Smooth muscle cell (in vitro differentiated cells): ENCODE results near the gene OR8A1. TPM values are rescaled to one million over a fixed set of nuclear protein-coding genes. Genes with fewer than 3 reads are reported as not detected.

ENCODE experiments used
- DNase-seq: peaks from one replicate; lab custom pipeline; 2025; ENCODE audit not compliant: unreplicated experiment; lab: John Stamatoyannopoulos, UW
- H2AFZ ChIP-seq: fragments of 200-600 bp; sonication (generic); 2 replicates; pipeline ENCODE4 v1.6.0; 2016; ENCODE audit warnings: antibody characterized with exemption, low read depth, mild to moderate bottlenecking
- H3F3A ChIP-seq: fragments of 200-600 bp; sonication (generic); 2 replicates; pipeline ENCODE4 v1.6.0; 2017; ENCODE audit warnings: antibody characterized with exemption, low read depth
- H3K27ac ChIP-seq: fragments of 200-600 bp; sonication (generic); 2 replicates; pipeline ENCODE4 v1.5.1; 2016; ENCODE audit warnings: low read depth, mild to moderate bottlenecking
- H3K27me3 ChIP-seq: fragments of 200-600 bp; sonication (generic); 2 replicates; pipeline ENCODE4 v1.6.1; 2016; ENCODE audit warnings: low read depth, mild to moderate bottlenecking
- H3K36me3 ChIP-seq: fragments of 200-600 bp; sonication (generic); 2 replicates; pipeline ENCODE4 v1.5.1; 2016; ENCODE audit warnings: low read depth
- H3K4me1 ChIP-seq: fragments of 200-600 bp; sonication (generic); 2 replicates; pipeline ENCODE4 v1.5.1; 2016; ENCODE audit warnings: low read depth
- H3K4me2 ChIP-seq: fragments of 200-600 bp; sonication (generic); 2 replicates; pipeline ENCODE4 v1.6.0; 2016; ENCODE audit warnings: mild to moderate bottlenecking
- H3K4me3 ChIP-seq: fragments of 200-600 bp; sonication (generic); 2 replicates; pipeline ENCODE4 v1.5.1; 2016; ENCODE audit warnings: mild to moderate bottlenecking
- H3K79me2 ChIP-seq: fragments of 200-600 bp; sonication (generic); 2 replicates; pipeline ENCODE4 v1.6.0; 2016; ENCODE audit warnings: low read depth, mild to moderate bottlenecking
- H3K9ac ChIP-seq: fragments of 200-600 bp; sonication (generic); 2 replicates; pipeline ENCODE4 v1.6.0; 2016; ENCODE audit warnings: low read depth
- H3K9me3 ChIP-seq: fragments of 200-600 bp; sonication (generic); replicated peaks from 2 replicates; pipeline ENCODE4 v1.5.1; 2016; ENCODE audit warnings: low read depth
- H4K20me1 ChIP-seq: fragments of 200-600 bp; sonication (generic); 2 replicates; pipeline ENCODE4 v1.6.0; 2016; ENCODE audit warnings: low read depth
- WGBS: methylation state at CpG from one replicate; pipeline ENCODE4 v1.1.7; 2016; ENCODE audit warnings: low lambda C conversion rate; 5-methylcytosine and 5-hydroxymethylcytosine counted together
- polyA plus RNA-seq: library from polyadenylated mRNA; unstranded; fragments of >200 nt; fragmentation: Nextera tagmentation; extraction: Ambion mirVana; gene quantifications from 2 replicates; pipeline ENCODE4 v1.2.1, GENCODE V29; 2016
- total RNA-seq: library from RNA; depleted of rRNA; stranded (reverse); fragments of >200 nt; gene quantifications from 2 replicates; pipeline ENCODE4 v1.2.3, GENCODE V29; 2014
- TF ChIP-seq, protein P1 (sequence below): fragments of 200-600 bp; sonication (generic); IDR thresholded peaks from 2 replicates; pipeline ENCODE4 v1.5.1; 2017; ENCODE audit warnings: borderline replicate concordance, mild to moderate bottlenecking, antibody characterized with exemption; ENCODE audit not compliant: insufficient read depth, poor library complexity, severe bottlenecking

The OR8A1 gene
- total RNA-seq = not detected in 2 replicates
- not detected in 2 replicates for polyA plus RNA-seq

DNA sequence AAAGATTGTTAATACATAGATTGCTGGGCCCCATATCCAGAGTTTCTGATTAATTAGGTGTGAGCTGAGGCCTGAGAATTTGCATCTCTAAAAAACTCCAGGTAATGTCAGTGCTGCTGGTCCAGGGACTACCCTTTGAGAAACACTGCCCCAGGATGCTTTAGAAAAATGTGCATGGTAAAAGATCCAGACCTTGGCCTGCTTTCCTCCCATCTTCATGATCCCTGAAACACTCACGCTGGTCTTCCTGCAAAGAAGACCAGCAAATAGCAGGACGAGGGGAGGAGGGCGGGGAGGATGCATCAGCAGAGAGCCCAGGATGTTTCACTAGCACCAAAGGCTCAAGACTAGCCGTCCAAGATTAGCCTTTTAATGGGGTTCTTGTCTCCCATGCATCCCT, at the start of gene OR8A1:
OR8A1 (plus strand) TSS at position 301 of the 400 bp plus-strand sequence. CDS start 123 bp downstream, outside the sequence.
- no peaks in the 10 kb centered on the region for H3K36me3 ChIP-seq
- no peak within 1 kb of the TSS for H3K9ac ChIP-seq
- no peaks in the 10 kb centered on the region for H3K4me1 ChIP-seq
- H4K20me1 ChIP-seq = no peaks in the 10 kb centered on the region
- no peaks in the 10 kb centered on the region for H3K79me2 ChIP-seq
- TF ChIP-seq, protein P1, sequence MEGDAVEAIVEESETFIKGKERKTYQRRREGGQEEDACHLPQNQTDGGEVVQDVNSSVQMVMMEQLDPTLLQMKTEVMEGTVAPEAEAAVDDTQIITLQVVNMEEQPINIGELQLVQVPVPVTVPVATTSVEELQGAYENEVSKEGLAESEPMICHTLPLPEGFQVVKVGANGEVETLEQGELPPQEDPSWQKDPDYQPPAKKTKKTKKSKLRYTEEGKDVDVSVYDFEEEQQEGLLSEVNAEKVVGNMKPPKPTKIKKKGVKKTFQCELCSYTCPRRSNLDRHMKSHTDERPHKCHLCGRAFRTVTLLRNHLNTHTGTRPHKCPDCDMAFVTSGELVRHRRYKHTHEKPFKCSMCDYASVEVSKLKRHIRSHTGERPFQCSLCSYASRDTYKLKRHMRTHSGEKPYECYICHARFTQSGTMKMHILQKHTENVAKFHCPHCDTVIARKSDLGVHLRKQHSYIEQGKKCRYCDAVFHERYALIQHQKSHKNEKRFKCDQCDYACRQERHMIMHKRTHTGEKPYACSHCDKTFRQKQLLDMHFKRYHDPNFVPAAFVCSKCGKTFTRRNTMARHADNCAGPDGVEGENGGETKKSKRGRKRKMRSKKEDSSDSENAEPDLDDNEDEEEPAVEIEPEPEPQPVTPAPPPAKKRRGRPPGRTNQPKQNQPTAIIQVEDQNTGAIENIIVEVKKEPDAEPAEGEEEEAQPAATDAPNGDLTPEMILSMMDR = no peak
- H2AFZ ChIP-seq = no peak within 1 kb of the TSS
- WGBS = 57% methylated on average over 4 of the region's 4 CpGs
- peaks cover 9% of the 10 kb centered on the region for H3K27me3 ChIP-seq
- no peak within 1 kb of the TSS for H3K4me3 ChIP-seq
- no peaks in the 10 kb centered on the region for H3F3A ChIP-seq
- no peak within 1 kb of the TSS for H3K4me2 ChIP-seq
- H3K9me3 ChIP-seq = no peaks in the 10 kb centered on the region
- no peak for DNase-seq
- H3K27ac ChIP-seq = no peak within 1 kb of the TSS

DNA sequence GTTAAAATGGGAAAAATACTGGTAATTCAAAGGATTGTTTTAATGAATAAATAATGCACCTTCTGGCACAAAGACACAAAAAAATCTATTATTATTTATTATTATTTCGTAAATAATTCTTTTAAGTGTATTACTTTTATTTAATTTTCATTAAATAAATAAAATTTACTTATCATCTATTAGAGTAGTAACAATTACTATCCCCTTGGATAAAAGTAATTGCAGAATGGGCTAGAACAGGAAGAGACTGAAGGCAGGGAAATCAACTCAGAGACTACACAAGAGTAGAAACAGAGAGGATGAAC, 49.3 kb upstream of the OR8A1 start:
- TF ChIP-seq, protein P1 = no peak
- no peaks in the 10 kb centered on the region for H3F3A ChIP-seq
- H2AFZ ChIP-seq = no peak overlapping the region
- no peaks in the 10 kb centered on the region for H4K20me1 ChIP-seq
- H3K36me3 ChIP-seq = no peaks in the 10 kb centered on the region
- no peak overlapping the region for H3K27ac ChIP-seq
- 69% methylated on average over 1 of the region's 1 CpG for WGBS
- no peak for DNase-seq
- no peaks in the 10 kb centered on the region for H3K9me3 ChIP-seq
- no peak overlapping the region for H3K4me2 ChIP-seq
- H3K9ac ChIP-seq = no peak overlapping the region
- no peaks in the 10 kb centered on the region for H3K79me2 ChIP-seq
- no peak overlapping the region for H3K4me3 ChIP-seq
- no peaks in the 10 kb centered on the region for H3K4me1 ChIP-seq
- H3K27me3 ChIP-seq = no peaks in the 10 kb centered on the region

- no peaks in the 10 kb centered on the region for H3K9me3 ChIP-seq
- WGBS = 92% methylated on average over 2 of the region's 2 CpGs
- H3K27me3 ChIP-seq = no peaks in the 10 kb centered on the region
- no peaks in the 10 kb centered on the region for H3K4me1 ChIP-seq
- no peaks in the 10 kb centered on the region for H3F3A ChIP-seq
- H3K9ac ChIP-seq = no peak overlapping the region
- no peak overlapping the region for H3K4me3 ChIP-seq
- TF ChIP-seq, protein P1 = no peak
- H2AFZ ChIP-seq = no peak overlapping the region
- no peaks in the 10 kb centered on the region for H3K36me3 ChIP-seq
- H4K20me1 ChIP-seq = no peaks in the 10 kb centered on the region
- H3K79me2 ChIP-seq = no peaks in the 10 kb centered on the region
- H3K27ac ChIP-seq = no peak overlapping the region
- no peak for DNase-seq
- no peak overlapping the region for H3K4me2 ChIP-seq
Measured at GRCh38 chr11:124533626-124534025, 36.2 kb upstream of the OR8A1 start.

DNA sequence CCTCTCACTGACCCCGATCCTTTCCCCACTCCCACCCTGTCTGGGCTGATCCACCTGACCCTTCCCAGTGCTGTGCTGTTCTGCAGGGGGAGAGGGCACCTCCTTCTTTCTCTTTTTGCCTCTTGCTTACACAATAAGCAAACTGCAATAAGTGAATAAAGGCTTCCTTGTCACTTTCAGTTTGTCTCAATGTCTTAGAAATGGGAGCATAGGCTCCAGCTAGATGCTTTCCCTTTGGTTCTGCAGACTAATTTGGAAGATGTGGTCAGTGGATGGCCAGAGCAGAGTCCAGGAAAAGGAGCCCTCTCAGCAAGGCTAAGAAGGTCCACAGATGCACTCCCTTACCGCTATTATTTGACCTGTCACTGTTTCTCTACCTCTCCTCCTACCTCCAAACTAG, 35.7 kb upstream of the OR8A1 start:
- Histone ChIP-seq H3K36me3 (no peaks in the 10 kb centered on the region), H4K20me1 (no peaks in the 10 kb centered on the region), H3K9ac (no peak overlapping the region), H3K27me3 (no peaks in the 10 kb centered on the region), H3K9me3 (no peaks in the 10 kb centered on the region), H3K4me3 (no peak overlapping the region), H2AFZ (no peak overlapping the region), H3K79me2 (no peaks in the 10 kb centered on the region), H3K27ac (no peak overlapping the region), H3F3A (no peaks in the 10 kb centered on the region), H3K4me1 (no peaks in the 10 kb centered on the region), H3K4me2 (no peak overlapping the region)
- TF ChIP-seq, protein P1 = no peak
- WGBS = 93% methylated on average over 2 of the region's 2 CpGs
- DNase-seq = no peak
